Hepatocyte (in vitro differentiated cells): ENCODE data around the gene TTC9C. TPM values are rescaled to one million over a fixed set of nuclear protein-coding genes. Genes with fewer than 3 reads are reported as not detected.
"Not testable (repeated sequence)": the region's sequence is repeated elsewhere in the genome, so short reads cannot be mapped to it uniquely, and the experiment has no call there.

Source experiments
- DNase-seq: peaks from one replicate; pipeline ENCODE4 v3.0.0-alpha.2; 2016; ENCODE audit warnings: low spot score
- H2AFZ ChIP-seq: fragments of 200-600 bp; sonication (generic); 2 replicates; pipeline ENCODE4 v1.6.0; 2016; ENCODE audit warnings: antibody characterized with exemption, mild to moderate bottlenecking
- H3K27ac ChIP-seq: fragments of 200-600 bp; sonication (generic); 2 replicates; pipeline ENCODE4 v1.5.1; 2016; ENCODE audit warnings: mild to moderate bottlenecking
- H3K27me3 ChIP-seq: fragments of 200-600 bp; sonication (generic); 2 replicates; pipeline ENCODE4 v1.6.1; 2016
- H3K36me3 ChIP-seq: fragments of 200-600 bp; sonication (generic); replicated peaks from 2 replicates; pipeline ENCODE4 v1.5.1; 2016; ENCODE audit warnings: low read depth; ENCODE audit not compliant: insufficient read depth
- H3K4me1 ChIP-seq: fragments of 200-600 bp; sonication (generic); 2 replicates; pipeline ENCODE4 v1.5.1; 2016; ENCODE audit warnings: mild to moderate bottlenecking, moderate library complexity; ENCODE audit not compliant: insufficient read depth
- H3K4me2 ChIP-seq: fragments of 200-600 bp; sonication (generic); 2 replicates; pipeline ENCODE4 v1.6.0; 2016
- H3K4me3 ChIP-seq: fragments of 200-600 bp; sonication (generic); 2 replicates; pipeline ENCODE4 v1.5.1; 2016; ENCODE audit warnings: mild to moderate bottlenecking
- H3K79me2 ChIP-seq: fragments of 200-600 bp; sonication (generic); 2 replicates; pipeline ENCODE4 v1.6.0; 2017; ENCODE audit warnings: mild to moderate bottlenecking
- H3K9me2 ChIP-seq: fragments of 200-600 bp; sonication (generic); replicated peaks from 2 replicates; pipeline ENCODE4 v1.6.0; 2017; ENCODE audit warnings: mild to moderate bottlenecking; ENCODE audit not compliant: insufficient read depth
- H3K9me3 ChIP-seq: fragments of 200-600 bp; sonication (generic); 2 replicates; pipeline ENCODE4 v1.5.1; 2016; ENCODE audit warnings: low read depth, mild to moderate bottlenecking
- H4K20me1 ChIP-seq: fragments of 200-600 bp; sonication (generic); 2 replicates; pipeline ENCODE4 v1.6.0; 2016; ENCODE audit warnings: mild to moderate bottlenecking; ENCODE audit not compliant: insufficient read depth, poor library complexity, severe bottlenecking
- EZH2 ChIP-seq: fragments of 200-600 bp; sonication (generic); IDR thresholded peaks from 2 replicates; pipeline ENCODE4 v1.6.1; 2016; ENCODE audit warnings: antibody characterized with exemption, mild to moderate bottlenecking, borderline replicate concordance
- EZH2phosphoT487 ChIP-seq: fragments of 200-600 bp; sonication (generic); IDR thresholded peaks from one replicate; pipeline ENCODE4 v1.6.1; 2018; ENCODE audit warnings: antibody characterized with exemption, mild to moderate bottlenecking, low read depth, moderate library complexity; ENCODE audit not compliant: unreplicated experiment, severe bottlenecking
- WGBS: methylation state at CpG from one replicate; pipeline ENCODE4 v1.1.6; 2016; ENCODE audit warnings: low lambda C conversion rate; ENCODE audit errors: missing lambda C conversion rate; 5-methylcytosine and 5-hydroxymethylcytosine counted together
- polyA plus RNA-seq: library from polyadenylated mRNA; unstranded; fragments of >200 nt; fragmentation: Nextera tagmentation; extraction: Ambion mirVana; gene quantifications from 2 replicates; pipeline ENCODE4 v1.2.1, GENCODE V29; 2016
- total RNA-seq: library from RNA; depleted of rRNA; stranded (reverse); fragments of >200 nt; gene quantifications from 2 replicates; pipeline ENCODE4 v1.2.3, GENCODE V29; 2014
- TF ChIP-seq, protein P1 (sequence below): fragments of 200-600 bp; sonication (generic); IDR thresholded peaks from 2 replicates; pipeline ENCODE4 v1.5.1; 2016; ENCODE audit warnings: antibody characterized with exemption, mild to moderate bottlenecking; ENCODE audit not compliant: poor library complexity

TTC9C gene
- total and polyA plus RNA-seq, 2 experiments from 2014 or later = 26.3 to 35.4 TPM

DNA sequence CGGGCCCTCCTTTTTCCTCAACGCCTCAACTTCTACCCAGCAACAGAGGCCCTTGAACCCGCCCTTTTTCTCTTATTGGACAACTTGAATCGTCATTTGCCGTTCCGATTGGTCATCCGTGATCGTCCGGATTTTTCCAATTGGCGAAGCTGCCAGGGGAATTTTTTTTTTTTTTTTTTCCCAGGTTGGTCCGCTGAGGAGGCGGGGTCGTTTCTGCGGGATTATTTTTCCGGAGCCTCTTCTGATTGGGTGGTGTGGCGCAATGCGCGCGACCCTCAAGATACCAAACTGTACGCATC, 465 bp upstream of the TTC9C start:
- Histone ChIP-seq H3K27me3 (no peaks in the 10 kb centered on the region), H3K79me2 (peaks cover 80% of the 10 kb centered on the region), H3K27ac (peak overlapping the region; percentile 91), H3K4me1 (peaks cover 16% of the 10 kb centered on the region), H2AFZ (peak overlapping the region; percentile 93), H3K4me3 (peak overlapping the region; percentile 48), H3K9me3 (no peaks in the 10 kb centered on the region), H3K9me2 (no peaks in the 10 kb centered on the region), H3K4me2 (peak overlapping the region; percentile 81), H3K36me3 (no peaks in the 10 kb centered on the region), H4K20me1 (peaks cover 38% of the 10 kb centered on the region)
- peak; percentile 96 for DNase-seq
- under 1% methylated on average over 20 of the region's 20 CpGs for WGBS
- no peak for TF ChIP-seq EZH2phosphoT487
- TF ChIP-seq, protein P1, sequence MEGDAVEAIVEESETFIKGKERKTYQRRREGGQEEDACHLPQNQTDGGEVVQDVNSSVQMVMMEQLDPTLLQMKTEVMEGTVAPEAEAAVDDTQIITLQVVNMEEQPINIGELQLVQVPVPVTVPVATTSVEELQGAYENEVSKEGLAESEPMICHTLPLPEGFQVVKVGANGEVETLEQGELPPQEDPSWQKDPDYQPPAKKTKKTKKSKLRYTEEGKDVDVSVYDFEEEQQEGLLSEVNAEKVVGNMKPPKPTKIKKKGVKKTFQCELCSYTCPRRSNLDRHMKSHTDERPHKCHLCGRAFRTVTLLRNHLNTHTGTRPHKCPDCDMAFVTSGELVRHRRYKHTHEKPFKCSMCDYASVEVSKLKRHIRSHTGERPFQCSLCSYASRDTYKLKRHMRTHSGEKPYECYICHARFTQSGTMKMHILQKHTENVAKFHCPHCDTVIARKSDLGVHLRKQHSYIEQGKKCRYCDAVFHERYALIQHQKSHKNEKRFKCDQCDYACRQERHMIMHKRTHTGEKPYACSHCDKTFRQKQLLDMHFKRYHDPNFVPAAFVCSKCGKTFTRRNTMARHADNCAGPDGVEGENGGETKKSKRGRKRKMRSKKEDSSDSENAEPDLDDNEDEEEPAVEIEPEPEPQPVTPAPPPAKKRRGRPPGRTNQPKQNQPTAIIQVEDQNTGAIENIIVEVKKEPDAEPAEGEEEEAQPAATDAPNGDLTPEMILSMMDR = no peak
- no peak for TF ChIP-seq EZH2

DNA sequence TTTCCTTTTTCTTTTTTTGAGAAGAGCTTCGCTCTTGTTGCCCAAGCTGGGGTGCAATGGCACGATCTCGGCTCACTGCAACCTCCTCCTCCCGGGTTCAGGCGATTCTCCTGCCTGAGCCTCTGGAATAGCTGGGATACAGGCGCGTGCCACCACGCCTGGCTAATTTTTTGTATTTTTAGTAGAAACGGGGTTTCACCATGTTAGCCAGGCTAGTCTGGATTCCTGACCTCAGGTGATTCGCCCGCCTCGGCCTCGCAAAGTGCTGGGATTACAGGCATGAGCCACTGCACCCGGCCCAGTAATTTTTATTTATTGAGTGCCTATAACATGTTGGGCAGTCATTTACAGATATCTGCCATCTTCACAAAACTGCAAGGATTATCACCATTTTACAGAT, 1.8 kb downstream of the TTC9C start:
- H3K9me2 ChIP-seq, H3K27me3 ChIP-seq, H3K36me3 ChIP-seq, H3K9me3 ChIP-seq, H3K4me1 ChIP-seq, H3K4me3 ChIP-seq, H2AFZ ChIP-seq, DNase-seq, H3K27ac ChIP-seq: not testable (repeated sequence)
- WGBS = 82% methylated on average over 14 of the region's 14 CpGs
- Histone ChIP-seq H3K4me2 (peak overlapping the region; percentile 81), H4K20me1 (peaks cover 17% of the 10 kb centered on the region), H3K79me2 (peaks cover 78% of the 10 kb centered on the region)

DNA sequence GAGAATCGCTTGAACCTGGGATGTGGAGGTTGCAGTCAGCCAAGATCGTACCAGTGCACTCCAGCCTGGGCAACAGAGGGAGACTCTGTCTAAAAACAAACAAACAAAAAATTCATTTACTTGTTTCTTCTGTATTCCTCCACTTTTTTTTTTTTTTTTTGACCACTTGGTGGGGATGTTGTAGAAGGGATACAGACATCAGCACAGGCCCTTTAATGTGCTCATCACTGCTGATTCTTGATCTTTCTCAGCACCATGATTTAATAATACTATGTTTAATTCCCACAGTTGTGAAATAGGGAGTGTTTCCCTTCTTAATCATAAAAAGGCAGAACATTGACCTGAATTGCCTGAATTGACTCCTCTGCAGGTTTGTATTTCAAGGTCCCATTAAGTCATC, 4.5 kb downstream of the TTC9C start:
- no peak overlapping the region for H3K4me2 ChIP-seq
- no peak overlapping the region for H3K4me3 ChIP-seq
- H3K9me3 ChIP-seq = no peaks in the 10 kb centered on the region
- no peaks in the 10 kb centered on the region for H3K9me2 ChIP-seq
- H3K36me3 ChIP-seq = no peaks in the 10 kb centered on the region
- WGBS = 86% methylated on average over 2 of the region's 2 CpGs
- H3K4me1 ChIP-seq = no peaks in the 10 kb centered on the region
- H3K79me2 ChIP-seq = peaks cover 64% of the 10 kb centered on the region
- no peaks in the 10 kb centered on the region for H3K27me3 ChIP-seq
- no peak overlapping the region for H2AFZ ChIP-seq
- H3K27ac ChIP-seq = no peak overlapping the region
- no peaks in the 10 kb centered on the region for H4K20me1 ChIP-seq
- DNase-seq = no peak
- TF ChIP-seq EZH2 = no peak
- TF ChIP-seq, protein P1 = peak; percentile 23

DNA sequence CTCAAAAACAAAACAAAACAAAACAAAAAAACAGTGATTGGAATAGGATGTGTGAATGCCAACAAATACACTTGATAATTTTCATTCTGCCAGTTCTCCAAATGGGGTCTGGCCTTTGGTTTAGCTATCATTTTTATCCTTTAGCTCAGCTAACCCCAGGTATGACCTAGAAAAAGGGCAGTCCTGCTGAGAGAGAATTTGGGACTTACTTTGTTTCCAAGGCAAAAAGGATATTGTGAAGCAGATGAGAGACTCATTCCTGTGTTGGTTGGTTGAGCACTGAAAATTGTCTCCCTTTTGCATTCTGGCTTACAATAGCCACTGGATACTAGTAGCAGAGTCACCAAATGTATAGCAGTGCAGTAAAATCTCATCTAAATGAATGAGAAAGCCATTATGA, 8.9 kb downstream of the TTC9C start:
- Histone ChIP-seq H3K36me3 (peaks cover 6% of the 10 kb centered on the region), H3K4me3 (no peak overlapping the region), H3K9me2 (no peaks in the 10 kb centered on the region), H3K27me3 (no peaks in the 10 kb centered on the region), H2AFZ (no peak overlapping the region), H4K20me1 (no peaks in the 10 kb centered on the region), H3K79me2 (peaks cover 28% of the 10 kb centered on the region), H3K9me3 (no peaks in the 10 kb centered on the region), H3K27ac (no peak overlapping the region), H3K4me2 (no peak overlapping the region), H3K4me1 (no peaks in the 10 kb centered on the region)
- TF ChIP-seq, protein P1 = no peak
- TF ChIP-seq EZH2 (no peak), EZH2phosphoT487 (no peak)
- no peak for DNase-seq
